Right lobe of liver (tissue), 4 donors: ENCODE data around the gene LGALS16.

ENCODE experiments used
- CTCF ChIP-seq, 4 donors: fragments of 200-600 bp in 3 of 4; fragments of 450-650 bp in 1 of 4; IDR thresholded peaks; one replicate each; pipeline versions ENCODE4 v1.5.1 to v1.8.0; 2016 to 2022; ENCODE audit warnings: antibody characterized with exemption in 4 of 4, mild to moderate bottlenecking in 2 of 4
- POLR2A ChIP-seq: fragments of 450-650 bp; IDR thresholded peaks from one replicate; pipeline ENCODE4 v1.6.1; 2017; ENCODE audit warnings: antibody characterized with exemption, mild to moderate bottlenecking
- donor health status: DM: no; HTN: no; CAD: no.
- donor health status: DM: no; HTN: no; CAD: no.
- donor health status: DM: no; HTN: yes; CAD: no.

- no peak for TF ChIP-seq CTCF (IDR thresholded peaks at IDR 0.05)
- TF ChIP-seq POLR2A = no peak
Measured at GRCh38 chr19:39672473-39672872, 16.8 kb downstream of the LGALS16 start.
